ENCODE measurements around the gene TRAF2.

GRCh38 chr9:136955943-136956335 is 69.6 kb downstream of the TRAF2 start:
- no peak for TF ChIP-seq CTCF (conservative IDR thresholded peaks at IDR 0.05; ENCODE audit: low read depth, low read length)
- TF ChIP-seq EZH2phosphoT487 (IDR thresholded peaks at IDR 0.05; ENCODE audit: borderline replicate concordance, low read length), result no peak
- TF ChIP-seq EZH2 (IDR thresholded peaks at IDR 0.05; ENCODE audit: low read length, unreplicated experiment), result no peak

All from PC-3 (cell line).